Keratinocyte (primary cell): ENCODE results near the gene GJD2.

Experiments
- EZH2 ChIP-seq: IDR thresholded peaks from one replicate; pipeline ENCODE4 v1.6.1; 2012; ENCODE audit warnings: inconsistent platforms, mild to moderate bottlenecking, low read length, moderate library complexity
- TF ChIP-seq, protein P1 (sequence below), 3 experiments: IDR thresholded peaks in 1 of 3; conservative IDR thresholded peaks in 1 of 3; optimal IDR thresholded peaks in 1 of 3; 2 replicates in 2 of 3; 3 replicates in 1 of 3; pipeline versions ENCODE3 to v1.5.1; 2011; ENCODE audit warnings: low read length in 3 of 3, mild to moderate bottlenecking in 3 of 3, moderate library complexity in 2 of 3, control low read depth in 1 of 3, inconsistent platforms in 1 of 3; ENCODE audit not compliant: insufficient read depth in 2 of 3; ENCODE audit errors: extremely low read depth in 1 of 3

DNA sequence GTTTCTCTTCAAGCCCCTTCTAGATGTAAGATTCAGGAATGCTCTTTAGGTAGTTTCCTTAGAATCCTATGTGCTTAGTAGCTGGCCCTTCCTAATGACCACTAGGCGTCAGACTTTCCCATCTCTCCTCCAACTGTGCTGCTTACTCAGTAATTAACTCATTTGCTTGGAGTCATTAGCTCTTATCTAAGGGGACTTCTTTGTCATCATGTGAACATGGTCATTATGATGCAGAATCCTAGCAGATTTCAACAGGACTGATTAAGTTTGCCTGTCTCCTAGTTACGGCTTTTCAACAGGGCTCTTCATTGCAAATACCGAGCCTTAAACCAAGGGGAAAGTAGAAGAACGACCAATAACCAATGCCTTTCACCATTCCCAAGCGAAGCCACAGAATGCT lies 46.4 kb downstream of the GJD2 start:
- TF ChIP-seq, protein P1, sequence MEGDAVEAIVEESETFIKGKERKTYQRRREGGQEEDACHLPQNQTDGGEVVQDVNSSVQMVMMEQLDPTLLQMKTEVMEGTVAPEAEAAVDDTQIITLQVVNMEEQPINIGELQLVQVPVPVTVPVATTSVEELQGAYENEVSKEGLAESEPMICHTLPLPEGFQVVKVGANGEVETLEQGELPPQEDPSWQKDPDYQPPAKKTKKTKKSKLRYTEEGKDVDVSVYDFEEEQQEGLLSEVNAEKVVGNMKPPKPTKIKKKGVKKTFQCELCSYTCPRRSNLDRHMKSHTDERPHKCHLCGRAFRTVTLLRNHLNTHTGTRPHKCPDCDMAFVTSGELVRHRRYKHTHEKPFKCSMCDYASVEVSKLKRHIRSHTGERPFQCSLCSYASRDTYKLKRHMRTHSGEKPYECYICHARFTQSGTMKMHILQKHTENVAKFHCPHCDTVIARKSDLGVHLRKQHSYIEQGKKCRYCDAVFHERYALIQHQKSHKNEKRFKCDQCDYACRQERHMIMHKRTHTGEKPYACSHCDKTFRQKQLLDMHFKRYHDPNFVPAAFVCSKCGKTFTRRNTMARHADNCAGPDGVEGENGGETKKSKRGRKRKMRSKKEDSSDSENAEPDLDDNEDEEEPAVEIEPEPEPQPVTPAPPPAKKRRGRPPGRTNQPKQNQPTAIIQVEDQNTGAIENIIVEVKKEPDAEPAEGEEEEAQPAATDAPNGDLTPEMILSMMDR (optimal IDR thresholded peaks at IDR 0.05 in 1 of 3, IDR thresholded peaks at IDR 0.05 in 1 of 3, conservative IDR thresholded peaks at IDR 0.05 in 1 of 3; ENCODE audit: extremely low read depth in 1 of 3, insufficient read depth in 2 of 3, low read length in 3 of 3) = peak; percentile 71 to 89 (median 82)
- TF ChIP-seq EZH2 = no peak
